Measurements from ENCODE around the gene ALDH7A1.
"Not testable (repeated sequence)": the region's sequence is repeated elsewhere in the genome, so short reads cannot be mapped to it uniquely, and the experiment has no call there.

ALDH7A1 gene

GRCh38 chr5:126591549-126591948 is 3.5 kb downstream of the ALDH7A1 start:
- no peak for DNase-seq

GRCh38 chr5:126589536-126590297 is 5.3 kb downstream of the ALDH7A1 start:
- no peak for DNase-seq

DNA sequence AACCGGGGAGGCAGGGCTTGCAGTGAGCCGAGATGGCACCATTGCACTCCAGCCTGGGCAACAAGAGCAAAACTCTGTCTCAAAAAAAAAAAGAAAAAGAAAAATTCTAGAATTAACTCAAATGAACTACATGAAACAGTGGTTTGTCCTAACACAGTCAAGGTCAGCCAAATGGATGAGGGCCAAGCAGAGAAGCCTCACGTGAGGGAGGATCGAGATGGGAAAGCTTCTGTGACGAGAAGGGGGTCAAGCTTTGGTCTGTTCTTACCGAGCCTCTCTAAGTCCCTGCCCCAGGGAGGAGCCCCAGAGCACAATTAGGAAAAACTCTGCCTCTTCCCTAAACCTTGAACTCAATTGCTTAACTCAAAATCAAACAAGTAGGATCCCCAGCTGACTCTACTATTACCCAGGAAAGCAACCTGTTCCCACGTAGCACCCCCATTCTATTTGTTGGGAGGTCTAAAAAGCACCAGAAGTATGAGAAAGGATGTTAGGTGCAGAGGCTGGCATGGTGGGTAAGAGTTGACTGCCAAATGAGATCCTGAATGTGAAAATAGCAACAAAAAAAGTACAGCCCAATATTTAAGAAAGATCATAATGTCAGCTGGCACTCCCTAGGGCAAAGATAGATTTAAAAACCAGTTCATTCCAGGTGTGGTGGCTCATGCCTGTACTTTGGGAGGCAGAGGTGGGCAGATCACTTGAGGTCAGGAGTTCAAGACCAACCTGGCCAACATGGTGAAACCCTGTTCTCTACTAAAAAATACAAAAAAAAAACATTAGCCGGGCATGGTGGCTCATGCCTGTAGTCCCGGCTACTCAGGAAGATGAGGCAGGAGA is 7.2 kb downstream of the ALDH7A1 start:
- DNase-seq = no peak

GRCh38 chr5:126583761-126584160 is 11.3 kb downstream of the ALDH7A1 start:
- DNase-seq = no peak

- DNase-seq = no peak
Observed at GRCh38 chr5:126579716-126580115, 15.3 kb downstream of the ALDH7A1 start.

- DNase-seq = no peak
Observed at GRCh38 chr5:126577415-126577814, 17.6 kb downstream of the ALDH7A1 start.

DNA sequence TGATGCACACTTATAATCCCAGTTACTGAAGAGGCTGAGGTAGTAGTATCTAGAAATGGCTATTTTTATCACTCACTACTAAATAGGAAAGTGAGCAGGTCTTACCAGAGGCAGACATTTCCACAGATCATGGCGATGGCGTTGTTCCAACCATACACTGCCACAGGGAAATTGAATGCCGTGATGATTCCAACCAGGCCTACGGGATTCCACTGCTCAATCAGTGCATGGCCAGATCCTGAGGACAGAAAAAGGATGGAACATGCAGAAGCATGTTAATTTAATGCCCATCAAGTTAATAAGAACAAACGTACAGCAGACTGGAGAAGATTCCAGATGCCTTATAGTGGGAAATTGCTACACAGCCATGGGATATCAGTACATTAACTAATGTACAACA is 18.0 kb downstream of the ALDH7A1 start:
- DNase-seq = no peak

GRCh38 chr5:126575644-126576043 is 19.4 kb downstream of the ALDH7A1 start:
- DNase-seq = no peak

DNA sequence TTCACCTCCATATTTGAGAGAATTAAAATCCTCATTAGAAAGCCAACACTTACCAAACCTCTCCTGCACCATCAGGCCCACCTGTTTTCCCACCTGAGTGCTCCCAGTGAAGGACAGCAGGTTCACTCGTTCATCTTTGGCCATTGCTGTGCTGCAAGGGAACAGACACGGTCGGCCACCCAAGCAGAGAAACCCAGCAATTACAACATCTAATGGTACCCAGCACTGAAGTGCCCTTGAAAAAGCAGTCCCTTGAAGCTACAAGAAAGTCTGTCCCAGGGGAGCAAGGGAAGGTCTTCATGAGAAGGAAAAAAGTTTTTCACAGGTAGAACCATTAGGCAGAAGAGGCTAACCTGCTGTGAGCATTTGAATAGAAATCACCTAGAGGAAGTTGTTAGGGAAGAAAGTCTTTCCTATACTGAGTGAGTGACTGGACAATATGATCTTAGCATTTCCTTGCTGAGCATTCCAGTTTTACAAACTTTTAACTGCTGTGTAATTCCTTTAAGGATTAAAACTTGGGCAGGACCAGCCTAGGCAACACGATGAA is 26.7 kb downstream of the ALDH7A1 start:
- no peak for DNase-seq

- no peak for DNase-seq
Observed at GRCh38 chr5:126562823-126563222, 32.2 kb downstream of the ALDH7A1 start.

GRCh38 chr5:126561908-126562307 is 33.1 kb downstream of the ALDH7A1 start:
- DNase-seq = no peak

GRCh38 chr5:126555101-126555500 is 39.9 kb downstream of the ALDH7A1 start:
- not testable (repeated sequence) for DNase-seq

GRCh38 chr5:126552614-126553013 is 42.4 kb downstream of the ALDH7A1 start:
- no peak for DNase-seq

GRCh38 chr5:126544087-126544740 is 50.8 kb downstream of the ALDH7A1 start:
- DNase-seq = peak in 1 of 2 donors; percentile 3

GRCh38 chr5:126543660-126544059 is 51.4 kb downstream of the ALDH7A1 start:
- DNase-seq = no peak

DNA sequence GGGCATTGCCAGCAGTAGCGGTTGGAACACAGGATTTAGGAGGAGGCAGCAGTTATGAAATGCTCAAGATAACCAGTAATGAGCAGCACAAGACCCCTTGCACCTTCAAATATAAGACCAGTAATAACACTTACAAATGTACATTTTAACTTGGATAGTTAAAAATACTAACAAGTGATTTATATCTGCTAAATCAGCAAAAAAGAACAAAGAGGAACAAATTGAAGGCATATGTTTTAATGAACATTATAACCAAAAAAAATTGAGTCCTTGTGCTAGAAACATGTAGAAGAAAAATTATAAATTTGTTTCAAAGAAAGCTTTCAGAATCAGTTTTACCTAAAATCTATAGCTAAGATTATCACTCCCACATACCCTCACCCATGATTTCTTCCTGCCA is 52.0 kb downstream of the ALDH7A1 start:
- DNase-seq = no peak

- DNase-seq = no peak
Observed at GRCh38 chr5:126542441-126542840, 52.6 kb downstream of the ALDH7A1 start.

- DNase-seq = no peak
Observed at GRCh38 chr5:126540631-126541030, 54.4 kb downstream of the ALDH7A1 start.

GRCh38 chr5:126538579-126538978 is 56.4 kb downstream of the ALDH7A1 start:
- no peak for DNase-seq

GRCh38 chr5:126536874-126537273 is 58.1 kb downstream of the ALDH7A1 start:
- no peak for DNase-seq

- DNase-seq = no peak
Observed at GRCh38 chr5:126535856-126536545, 59.0 kb downstream of the ALDH7A1 start.

DNA sequence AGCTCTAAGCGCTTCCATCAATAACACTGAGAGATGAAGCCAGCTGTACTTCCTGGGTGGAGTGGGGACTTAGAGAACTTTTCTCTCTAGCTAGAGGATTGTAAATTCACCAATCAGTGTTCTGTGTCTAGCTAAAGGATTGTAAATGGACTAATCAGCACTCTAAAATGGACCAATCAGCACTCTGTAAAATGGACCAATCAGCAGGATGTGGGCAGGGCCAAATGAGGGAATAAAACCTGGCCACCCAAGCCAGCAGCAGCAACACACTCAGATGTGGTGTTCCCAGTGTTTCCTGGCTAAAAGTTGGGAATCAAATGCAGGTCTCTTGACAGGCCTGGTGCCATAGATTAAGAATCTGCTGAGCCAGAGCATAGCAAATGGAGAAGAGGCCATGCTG is 60.5 kb downstream of the ALDH7A1 start:
- no peak for DNase-seq

Data from bone marrow (tissue), 2 donors.